WTC11 (cell line): ENCODE data around the gene ELMO1.

Source experiments
- JUN ChIP-seq: sonication (generic); formaldehyde crosslinking; IDR thresholded peaks from 2 replicates; pipeline ENCODE4 v1.8.0; 2023; ENCODE audit warnings: mild to moderate bottlenecking, missing genetic modification reagents
- SOX15 ChIP-seq: fragments of 250-450 bp; sonication (Bioruptor Pico); IDR thresholded peaks from 2 replicates; pipeline ENCODE4 v1.9.0; 2021; ENCODE audit warnings: mild to moderate bottlenecking
- TF ChIP-seq, protein P1 (sequence below): sonication (generic); formaldehyde crosslinking; IDR thresholded peaks from 2 replicates; pipeline ENCODE4 v1.8.0; 2022; ENCODE audit warnings: mild to moderate bottlenecking, missing genetic modification reagents
- TF ChIP-seq, protein P2 (sequence below): fragments of 200-600 bp; IDR thresholded peaks from 2 replicates; pipeline ENCODE4 v1.8.0; 2022; ENCODE audit warnings: antibody characterized with exemption

DNA sequence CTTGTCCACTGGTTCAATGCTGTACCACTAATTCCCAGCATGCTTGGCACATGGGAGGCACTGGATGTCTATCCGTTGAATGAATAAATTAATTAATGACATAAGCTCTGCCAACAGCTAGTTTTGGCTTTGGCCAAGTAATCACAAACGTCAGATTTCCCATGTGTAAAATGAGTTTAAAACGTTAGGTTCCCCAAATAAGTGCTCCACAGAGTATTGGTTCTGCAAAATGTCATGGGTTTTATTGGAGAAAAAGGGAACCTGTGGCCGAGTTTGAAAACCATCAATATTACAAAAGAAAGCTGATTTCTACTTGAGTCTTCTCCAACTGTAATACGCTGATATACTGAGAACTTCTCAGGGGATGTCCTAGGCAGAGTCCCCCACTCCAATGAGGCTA lies 23.2 kb downstream of the ELMO1 start:
- TF ChIP-seq SOX15 (CRISPR knock-in tag) = no peak
- TF ChIP-seq, protein P1, sequence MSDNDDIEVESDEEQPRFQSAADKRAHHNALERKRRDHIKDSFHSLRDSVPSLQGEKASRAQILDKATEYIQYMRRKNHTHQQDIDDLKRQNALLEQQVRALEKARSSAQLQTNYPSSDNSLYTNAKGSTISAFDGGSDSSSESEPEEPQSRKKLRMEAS (CRISPR knock-in tag) = no peak
- TF ChIP-seq JUN (CRISPR knock-in tag) = no peak
- TF ChIP-seq, protein P2, sequence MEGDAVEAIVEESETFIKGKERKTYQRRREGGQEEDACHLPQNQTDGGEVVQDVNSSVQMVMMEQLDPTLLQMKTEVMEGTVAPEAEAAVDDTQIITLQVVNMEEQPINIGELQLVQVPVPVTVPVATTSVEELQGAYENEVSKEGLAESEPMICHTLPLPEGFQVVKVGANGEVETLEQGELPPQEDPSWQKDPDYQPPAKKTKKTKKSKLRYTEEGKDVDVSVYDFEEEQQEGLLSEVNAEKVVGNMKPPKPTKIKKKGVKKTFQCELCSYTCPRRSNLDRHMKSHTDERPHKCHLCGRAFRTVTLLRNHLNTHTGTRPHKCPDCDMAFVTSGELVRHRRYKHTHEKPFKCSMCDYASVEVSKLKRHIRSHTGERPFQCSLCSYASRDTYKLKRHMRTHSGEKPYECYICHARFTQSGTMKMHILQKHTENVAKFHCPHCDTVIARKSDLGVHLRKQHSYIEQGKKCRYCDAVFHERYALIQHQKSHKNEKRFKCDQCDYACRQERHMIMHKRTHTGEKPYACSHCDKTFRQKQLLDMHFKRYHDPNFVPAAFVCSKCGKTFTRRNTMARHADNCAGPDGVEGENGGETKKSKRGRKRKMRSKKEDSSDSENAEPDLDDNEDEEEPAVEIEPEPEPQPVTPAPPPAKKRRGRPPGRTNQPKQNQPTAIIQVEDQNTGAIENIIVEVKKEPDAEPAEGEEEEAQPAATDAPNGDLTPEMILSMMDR = no peak
